Activated CD8-positive, alpha-beta memory T cell treated with anti-CD3 and anti-CD28 coated beads for 24 hours (primary cell): Measurements from ENCODE around the gene USHBP1.
A peak's percentile ranks its signal among the peaks of the same experiment; 100 is the strongest.

Experiments
- DNase-seq: peaks from one replicate; pipeline ENCODE4 v3.0.0-alpha.2; 2020

USHBP1 gene

DNA sequence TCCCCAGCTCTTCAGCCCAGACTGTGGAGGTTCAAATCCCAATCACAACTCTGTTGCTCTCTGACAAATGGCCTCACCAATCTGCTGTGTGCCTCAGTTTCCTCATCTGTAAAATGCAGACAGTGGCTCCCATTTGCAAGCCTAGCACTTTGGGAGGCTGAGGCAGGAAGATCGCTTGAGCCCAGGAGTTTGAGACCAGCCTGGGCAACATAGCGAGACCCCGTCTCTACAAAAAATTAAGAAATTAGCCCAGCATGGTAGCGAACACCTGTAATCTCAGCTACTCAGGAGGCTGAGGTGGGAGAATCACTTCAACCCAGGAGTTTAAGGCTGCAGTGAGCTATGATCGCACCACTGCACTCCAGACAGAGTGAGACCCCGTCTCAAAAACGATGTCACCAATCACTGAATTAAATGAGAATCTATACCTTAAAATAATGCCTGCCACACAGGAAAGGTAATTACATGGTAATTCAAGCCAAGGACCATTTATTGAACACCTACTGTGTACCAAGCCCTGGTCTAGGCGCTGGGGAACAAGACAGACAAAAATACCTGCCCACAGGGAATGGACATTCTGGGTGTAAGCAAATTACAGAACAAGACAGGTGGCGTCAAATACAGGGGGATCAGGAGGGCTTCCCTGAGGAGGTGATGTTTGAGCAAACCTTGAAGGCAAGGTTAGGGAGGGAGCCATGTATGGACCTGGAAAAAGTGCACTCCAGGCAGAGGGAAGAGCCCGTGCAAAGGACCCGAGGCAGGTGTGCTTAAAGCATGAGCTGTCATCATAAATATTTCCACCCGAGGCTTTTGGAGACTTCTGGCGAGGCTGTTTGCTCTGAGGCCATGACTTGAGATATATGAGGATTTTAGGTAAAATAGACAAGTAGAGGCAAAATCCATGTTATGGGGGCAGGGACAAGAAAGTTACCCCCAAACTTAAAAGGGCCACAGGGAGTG lies 26.5 kb downstream of the USHBP1 start:
- DNase-seq, result no peak

DNA sequence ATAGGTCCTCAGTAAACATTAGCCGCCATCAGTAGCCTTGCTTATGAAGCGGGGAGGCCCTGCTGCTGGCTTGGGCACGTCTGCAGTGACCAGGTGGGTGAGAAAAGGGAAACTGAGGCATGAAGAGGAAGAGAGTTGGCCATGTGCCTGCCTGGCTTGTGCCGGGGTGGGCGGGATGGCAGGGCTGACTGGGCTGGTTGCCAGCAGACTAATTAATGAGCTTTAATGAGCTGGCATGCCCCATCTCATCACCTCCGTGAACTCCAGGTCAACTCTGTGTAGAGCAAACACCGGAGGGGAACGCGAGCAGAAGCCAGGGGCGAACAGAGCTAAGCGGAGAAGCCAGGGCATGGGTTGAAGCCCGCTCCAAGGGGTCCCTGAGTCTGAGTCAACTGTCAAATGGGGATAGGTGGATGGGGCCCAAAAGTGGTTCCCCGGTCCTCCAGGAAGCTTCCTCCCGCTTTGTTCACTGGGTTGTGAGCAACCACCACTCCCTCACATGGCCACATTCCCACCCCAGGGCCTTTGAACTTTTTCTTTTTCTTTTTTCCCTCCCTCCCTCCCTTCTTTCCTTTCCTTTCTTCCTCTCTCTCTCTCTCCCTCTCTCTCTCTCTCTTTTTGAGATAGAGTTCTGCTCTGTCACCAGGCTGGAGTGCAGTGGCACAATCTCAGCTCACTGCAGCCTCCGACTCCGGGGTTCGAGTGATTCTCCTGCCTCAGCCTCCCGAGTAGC lies 27.6 kb downstream of the USHBP1 start:
- no peak for DNase-seq

DNA sequence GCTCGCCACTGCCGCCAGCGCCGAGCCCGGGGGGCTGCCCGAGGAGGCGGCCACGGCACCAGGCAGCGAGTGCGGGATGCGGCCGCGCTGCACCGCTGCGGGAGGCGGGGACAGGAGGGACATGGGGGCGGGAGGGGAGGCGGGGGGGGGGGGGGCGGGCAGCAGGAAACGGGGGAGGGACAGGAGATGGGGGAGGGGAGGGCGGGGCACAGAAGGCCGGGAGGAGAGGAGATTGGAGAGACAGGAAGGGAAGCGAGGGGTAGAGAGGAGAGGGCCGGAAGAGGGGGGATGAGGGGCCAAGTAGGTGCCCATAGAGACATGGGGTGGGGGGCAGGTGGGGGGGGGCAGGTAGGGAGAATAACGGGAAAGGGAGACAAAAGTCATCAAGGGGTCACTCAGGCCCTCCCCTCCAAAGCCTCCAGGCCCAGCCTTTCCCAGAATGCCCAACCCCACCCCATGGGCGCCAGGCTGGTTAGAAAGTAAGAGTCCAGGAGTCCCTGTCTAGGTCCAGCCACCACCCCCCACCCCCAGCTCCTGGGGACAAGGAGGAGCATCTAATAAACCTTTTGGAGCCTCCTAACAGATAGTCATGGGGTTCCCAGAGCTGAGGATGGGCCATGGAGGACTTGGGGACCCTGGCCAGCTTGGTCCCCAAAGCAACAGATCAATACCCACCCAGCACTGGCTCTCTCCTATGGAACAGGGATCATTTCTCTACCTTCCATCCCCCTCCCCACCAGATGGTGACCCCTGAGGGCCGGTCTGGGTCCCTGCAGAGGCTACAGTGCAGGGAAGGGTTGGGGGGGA lies 28.4 kb downstream of the USHBP1 start:
- DNase-seq, result no peak

DNA sequence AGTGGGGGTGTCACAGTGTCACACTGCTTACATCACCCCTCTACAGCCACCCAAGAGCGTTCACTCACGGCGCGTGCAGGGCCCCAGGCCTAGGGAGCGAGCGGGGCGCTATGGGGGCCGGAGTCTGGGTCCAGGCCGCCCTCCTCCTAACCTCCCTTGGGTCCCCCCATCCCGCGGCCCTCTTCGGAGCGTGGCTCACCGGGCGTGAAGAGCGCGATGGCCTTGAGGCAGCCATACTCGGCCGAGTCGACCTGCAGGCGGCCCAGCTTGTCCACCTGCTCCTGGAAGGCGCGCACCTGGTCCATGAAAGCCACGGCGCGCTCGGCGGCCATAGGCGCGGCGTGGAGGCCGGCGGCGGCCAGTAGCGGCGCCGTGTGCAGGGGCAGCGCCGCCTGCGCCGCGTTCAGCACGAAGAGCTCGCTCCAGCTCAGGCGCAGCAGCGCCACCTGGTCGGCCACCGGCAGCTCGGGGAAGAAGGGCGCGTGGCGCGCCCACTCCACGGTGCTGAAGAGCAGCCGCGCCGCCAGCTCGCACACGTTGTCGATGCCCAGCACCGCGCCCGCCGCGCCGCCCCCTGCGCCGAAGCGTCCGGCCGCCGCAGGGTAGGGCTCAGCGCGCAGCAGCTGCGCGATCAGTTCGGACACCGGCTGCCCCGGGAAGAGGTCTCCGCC lies 29.1 kb downstream of the USHBP1 start:
- peak; percentile 87 for DNase-seq

DNA sequence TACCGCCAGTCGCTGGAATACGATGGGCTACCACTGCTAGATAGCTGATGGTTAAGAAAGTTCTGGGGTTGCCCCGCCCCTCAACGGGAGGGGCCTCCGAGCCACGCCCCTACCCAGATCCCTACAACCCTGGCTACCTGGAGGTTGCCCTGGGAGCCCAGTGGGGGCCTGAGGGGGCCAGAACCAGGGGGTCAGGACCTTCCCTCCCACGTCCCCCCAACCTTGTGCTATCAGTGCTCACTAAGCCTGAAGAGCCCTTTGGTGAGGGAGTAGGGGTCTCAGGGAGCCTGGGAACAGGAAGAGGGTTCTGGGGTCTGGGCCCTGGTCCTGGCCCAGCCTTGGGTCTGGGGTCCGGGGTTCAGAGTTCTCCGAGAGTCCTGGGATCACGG lies 29.6 kb downstream of the USHBP1 start:
- DNase-seq, result no peak

DNA sequence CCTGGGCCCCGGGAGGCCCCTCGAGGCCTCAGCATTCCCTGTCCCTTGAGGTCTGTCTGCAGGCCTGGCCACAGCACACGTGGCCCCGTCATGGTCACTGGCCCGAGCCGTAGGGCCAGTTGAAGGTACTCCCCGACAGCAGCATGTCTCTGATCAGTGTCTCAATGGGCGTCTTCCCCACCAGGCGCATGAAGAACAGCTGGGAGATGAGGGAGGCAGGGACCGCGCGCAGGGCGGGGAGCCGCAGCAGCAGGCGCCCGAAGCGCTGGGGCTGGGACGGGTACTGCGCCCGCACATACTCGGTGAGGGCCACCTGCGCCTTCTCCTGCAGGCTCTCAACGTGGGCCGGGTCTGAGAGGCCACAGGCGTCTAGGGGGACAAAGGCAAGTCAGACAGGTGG lies 32.3 kb downstream of the USHBP1 start:
- no peak for DNase-seq

DNA sequence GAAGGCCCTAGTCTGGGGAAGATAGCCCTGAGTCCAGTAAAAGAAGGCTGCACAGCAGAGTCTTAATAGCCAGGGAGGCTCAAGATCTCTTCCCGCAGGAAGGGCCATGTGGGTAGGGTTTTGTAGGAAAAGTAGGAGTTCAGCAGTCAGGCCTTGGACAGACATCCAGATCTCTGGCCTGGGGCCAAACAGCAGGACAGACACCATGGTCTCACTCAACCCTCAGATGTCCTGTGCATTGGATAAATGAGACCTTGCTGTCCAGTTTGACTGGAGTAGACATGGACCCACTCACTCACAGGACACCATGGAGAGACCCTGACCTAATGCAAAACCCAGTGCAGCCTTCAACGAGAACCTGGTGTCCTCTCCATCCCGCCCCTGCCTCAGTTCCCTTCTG lies 34.7 kb downstream of the USHBP1 start:
- DNase-seq, result no peak

DNA sequence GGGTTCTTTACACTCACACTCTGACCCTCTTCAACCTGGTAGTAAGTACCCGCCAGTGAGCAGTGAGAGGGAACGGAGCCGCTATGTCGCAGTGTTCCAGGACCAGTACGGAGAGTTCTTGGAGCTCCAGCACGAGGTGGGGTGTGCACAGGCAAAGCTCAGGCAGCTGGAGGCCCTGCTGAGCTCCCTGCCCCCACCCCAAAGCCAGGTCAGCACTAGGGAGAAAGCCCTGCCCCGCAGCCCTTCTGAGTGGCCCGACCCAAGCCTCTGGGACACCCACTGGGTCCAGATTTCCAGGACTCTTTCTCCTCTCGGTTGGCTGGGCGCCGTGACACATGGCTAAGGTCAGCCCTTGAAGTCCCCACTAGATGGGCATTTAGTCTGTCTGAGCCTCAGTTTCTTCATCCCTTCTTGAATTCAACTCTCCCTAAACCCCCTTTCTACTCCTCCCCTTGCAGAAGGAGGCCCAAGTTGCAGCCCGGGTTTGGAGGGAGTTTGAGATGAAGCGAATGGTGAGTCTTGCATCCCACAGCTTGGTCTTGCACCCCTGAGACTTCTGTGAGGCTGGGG lies 36.7 kb downstream of the USHBP1 start:
- DNase-seq, result no peak

DNA sequence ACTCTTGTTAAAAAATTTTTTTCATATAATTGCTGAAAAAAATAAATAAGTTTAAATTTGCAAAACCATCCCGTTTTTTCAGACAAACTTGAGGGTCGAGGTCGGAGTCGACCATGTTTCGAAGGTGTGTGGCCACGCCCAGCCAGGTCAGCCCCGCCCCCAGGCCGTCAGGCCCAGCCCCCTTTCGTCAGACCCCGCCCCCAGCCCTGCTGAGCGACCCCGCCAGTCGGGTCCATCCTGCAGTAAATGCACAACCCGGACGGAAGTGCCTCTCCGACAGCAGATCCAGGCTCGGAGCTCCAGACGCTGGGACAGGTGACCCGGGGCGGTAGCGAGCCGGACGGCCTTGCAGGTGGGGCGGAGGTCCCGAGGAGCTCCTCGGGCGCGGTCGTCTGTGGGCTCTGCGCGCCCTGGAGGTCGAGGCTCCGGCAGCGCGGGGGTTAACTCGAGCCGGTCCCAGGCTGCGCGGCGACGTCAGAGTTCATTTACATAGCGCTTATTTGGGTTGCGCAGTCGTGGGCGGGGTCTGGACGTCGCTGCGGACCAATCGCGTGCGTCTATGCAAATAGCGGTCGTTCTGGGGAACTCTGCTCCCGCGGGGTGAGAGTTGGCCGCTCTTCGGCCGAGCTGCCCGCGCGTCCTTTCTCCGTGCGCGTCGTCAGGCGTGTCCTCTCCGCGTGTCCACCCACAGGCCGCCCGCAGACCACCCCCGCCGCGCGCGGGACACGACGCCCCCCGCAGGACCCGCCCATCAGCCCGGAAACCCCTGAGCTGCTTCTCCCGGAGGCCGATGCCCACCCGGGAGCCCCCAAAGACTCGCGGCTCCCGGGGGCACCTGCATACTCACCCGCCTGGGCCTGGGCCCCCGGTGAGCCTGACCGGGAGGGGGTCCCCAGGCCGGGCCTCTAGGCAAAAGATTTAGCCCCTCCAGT lies 38.3 kb downstream of the USHBP1 start, which contains the start of gene OCEL1:
TSS of gene OCEL1 (plus strand) at position 225 of the 932 bp plus-strand sequence. CDS start at position 247, 22 bp downstream.
- DNase-seq, result peak; percentile 98

DNA sequence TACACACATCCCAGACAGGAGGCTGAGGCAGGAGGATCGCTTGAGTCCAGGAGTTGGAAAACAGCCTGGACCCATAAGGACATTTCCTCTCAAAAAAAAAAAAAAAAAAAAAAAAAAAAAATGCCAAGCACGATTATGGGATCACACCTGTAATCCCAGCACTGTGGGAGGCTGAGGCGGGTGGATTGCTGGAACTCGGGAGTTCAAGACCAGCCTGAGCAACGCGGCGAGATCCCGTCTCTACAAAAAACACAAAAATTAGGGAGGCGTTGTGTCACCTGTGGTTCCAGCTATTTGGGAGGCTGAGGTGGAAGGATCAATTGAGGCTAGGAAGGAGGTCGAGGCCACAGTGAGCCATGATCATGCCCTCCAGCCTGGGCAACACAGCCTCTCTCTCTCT lies 39.5 kb downstream of the USHBP1 start:
- DNase-seq, result no peak

DNA sequence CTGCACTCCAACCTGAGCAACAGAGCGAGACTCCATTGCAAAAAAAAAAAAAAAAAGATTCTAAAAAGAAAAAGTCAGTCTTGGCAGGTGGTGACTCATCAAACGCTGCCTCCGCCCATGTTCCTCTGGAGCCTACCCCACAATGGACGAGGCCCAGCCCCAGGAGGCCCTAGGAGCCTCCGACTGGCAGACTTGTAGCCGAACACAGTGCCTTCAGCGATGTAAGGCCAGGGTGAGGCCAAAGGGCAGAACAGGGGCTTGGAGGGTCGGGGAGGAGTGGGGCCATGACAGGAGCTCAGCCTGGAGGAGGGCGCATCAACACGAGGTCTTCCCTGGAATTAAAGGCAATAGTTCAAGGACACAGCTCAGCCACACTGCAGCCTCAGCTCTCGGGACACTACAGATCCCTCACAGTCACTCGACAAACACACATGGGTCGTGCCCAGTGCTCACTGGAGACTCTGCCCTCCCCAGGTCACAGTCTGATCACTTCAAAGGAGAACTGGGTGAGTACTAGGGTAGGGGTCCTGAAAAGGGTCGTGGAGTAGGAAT lies 44.3 kb downstream of the USHBP1 start:
- no peak for DNase-seq

DNA sequence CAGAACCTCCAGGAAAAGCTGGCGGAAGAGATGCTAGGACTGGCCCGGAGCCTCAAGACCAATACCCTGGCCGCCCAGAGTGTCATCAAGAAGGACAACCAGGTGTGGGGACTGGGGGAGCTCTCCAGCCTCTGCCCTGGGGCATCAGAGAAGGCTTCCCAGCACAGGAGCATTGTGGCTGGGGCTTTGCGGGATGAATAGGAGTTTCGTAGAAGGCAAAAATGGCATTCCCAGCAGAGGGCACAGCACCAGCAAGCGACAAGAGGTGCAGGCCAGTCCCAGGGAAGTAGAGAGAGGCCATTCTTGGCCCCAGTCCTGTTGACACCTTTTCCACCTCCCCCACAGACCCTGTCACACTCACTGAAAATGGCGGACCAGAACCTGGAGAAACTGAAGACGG lies 45.3 kb downstream of the USHBP1 start:
- DNase-seq, result no peak

DNA sequence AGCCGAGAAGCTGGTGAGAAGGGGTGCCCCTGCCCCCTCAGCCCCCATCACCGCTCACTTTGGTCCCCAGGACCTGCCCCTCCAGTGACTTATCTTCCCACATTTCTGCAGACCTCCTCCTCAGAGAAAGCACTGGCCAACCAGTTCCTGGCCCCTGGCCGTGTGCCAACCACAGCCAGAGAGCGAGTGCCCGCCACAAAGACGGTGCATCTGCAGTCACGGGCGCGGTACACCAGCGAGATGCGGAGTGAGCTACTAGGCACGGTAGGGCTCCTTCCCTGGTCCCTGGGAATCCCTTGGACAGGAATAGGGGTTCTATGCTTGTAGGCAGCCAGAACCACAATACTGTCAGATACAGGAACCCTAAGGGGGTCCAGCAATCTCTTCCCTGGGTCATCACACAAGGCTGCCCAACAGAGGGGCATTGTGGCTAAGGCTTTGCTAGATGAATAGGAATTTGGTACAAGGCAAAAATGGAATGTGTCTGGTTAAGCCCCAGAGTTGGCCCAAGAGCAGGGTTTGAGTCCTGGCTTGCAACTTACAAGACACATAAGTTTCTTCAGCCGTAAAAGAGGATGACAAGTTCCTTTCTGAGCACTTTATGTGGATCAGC lies 48.4 kb downstream of the USHBP1 start:
- DNase-seq, result no peak

DNA sequence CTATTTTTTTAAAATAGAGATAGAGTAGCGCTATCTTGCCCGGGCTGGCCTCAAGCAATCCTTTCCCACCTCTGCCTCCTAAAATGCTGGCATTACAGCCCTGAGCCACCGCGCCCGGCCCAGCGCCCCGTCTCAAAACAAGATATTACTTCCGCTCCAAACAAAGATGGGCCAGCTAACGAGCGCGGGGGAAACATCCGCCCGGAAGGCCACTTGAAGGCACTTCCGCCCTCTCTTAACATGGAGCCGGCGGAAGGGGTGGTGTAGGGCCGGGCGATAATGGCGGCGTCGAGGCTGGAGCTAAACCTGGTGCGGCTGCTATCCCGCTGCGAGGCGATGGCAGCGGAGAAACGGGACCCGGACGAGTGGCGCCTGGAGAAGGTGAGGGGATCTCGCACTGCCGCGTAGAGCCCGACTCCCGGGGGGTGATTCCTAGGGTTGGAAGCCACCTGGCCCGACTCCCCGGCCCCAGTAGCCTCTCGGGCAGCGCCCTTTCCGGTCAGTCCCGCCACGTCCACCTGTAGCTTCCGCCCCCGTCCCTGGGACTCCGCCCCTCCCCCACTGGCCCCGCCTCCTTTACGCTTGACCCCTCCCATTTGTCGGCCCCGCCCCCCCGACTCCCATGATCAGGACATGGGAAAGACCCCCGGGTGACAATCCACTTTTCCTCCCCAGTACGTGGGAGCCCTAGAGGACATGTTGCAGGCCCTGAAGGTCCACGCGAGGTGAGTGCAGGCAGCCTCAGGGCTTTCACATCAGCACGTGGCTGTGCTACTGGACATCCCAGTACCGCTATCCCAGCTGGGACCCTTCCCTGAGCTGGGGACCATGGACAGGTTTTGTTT lies 49.2 kb downstream of the USHBP1 start, which contains the start of gene USE1:
TSS of gene USE1 (plus strand) at position 231 of the 845 bp plus-strand sequence. CDS start at position 280, 49 bp downstream.
- peak; percentile 90 for DNase-seq

DNA sequence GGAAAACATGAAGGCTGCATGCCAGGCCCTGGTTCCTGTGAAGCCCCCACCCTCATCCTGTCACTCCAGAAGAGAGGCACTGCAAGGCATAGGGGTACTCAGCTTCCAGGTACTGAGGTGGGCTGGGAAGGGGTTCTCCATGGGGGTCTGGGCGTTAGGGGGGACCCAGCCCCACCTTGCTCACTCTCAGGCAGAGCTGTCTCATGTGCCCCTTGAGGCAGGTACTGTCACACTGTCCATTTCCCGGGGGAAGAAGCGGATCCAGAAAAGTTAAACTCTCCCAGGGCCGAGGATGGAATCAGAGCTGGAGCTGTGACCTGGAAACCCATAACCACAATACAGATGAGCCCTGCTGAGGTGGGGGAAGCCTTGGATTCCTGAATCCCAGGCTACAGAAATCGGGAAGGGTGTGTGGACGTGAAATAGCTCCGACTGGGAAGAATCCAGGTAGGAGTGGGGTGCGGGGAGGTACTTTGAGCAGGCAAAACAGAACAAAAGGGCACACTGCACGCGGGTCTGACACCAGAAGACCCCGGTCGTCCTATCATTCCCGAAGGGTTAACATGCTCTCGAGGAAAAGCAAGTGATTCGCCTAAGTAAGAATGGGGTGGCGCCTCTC lies 49.9 kb downstream of the USHBP1 start:
- no peak for DNase-seq

DNA sequence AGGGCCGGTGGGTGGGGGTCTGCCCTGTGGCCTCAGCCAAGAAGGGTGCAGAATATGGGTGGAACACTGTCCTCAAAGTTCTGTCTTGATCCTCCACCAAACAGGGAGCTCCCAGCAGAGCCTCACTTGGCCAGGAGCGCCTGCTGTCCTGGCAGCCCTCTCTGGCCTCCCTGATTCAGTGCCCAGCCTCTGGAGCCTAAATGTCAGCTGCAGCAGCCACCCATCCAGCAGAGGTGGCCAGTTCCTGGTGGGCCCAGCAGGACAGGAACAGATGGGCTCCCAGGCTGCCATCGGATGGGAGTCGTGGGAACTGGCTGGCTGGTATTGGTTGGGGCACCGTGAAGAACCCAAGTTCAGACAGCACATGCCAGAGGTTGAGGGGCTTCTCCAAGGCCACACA lies 51.2 kb downstream of the USHBP1 start:
- no peak for DNase-seq

DNA sequence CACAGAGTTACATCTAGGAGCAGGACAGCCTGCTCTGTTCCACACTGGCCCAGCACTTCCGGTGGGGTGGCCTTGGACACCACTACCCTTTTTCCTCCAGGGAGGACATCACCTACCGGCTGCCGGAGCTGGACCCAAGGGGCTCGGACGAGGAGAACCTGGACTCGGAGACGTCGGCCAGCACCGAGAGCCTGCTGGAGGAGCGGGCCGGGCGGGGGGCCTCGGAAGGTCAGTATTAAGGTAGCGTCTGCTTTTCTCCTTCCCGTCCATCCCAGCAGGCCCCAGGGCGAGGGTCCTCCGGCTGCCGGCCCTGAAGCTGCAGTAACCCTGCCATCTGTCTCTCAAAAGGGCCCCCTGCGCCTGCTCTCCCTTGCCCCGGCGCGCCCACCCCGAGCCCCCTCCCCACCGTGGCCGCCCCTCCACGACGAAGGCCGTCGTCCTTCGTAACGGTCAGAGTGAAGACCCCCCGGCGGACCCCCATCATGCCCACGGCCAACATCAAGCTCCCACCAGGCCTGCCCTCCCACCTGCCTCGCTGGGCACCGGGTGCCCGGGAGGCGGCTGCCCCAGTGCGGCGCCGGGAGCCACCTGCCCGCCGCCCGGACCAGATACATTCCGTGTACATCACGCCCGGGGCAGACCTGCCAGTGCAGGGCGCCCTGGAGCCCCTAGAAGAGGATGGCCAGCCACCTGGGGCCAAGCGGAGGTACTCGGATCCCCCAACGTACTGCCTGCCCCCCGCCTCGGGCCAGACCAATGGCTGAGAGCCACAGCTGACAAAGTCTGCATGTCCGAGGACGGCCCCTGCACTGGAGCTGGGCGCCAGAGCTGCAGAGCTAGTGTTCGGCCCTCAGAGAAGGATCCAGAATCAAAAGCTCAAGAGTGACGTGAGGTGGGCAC lies 52.7 kb downstream of the USHBP1 start:
- no peak for DNase-seq

DNA sequence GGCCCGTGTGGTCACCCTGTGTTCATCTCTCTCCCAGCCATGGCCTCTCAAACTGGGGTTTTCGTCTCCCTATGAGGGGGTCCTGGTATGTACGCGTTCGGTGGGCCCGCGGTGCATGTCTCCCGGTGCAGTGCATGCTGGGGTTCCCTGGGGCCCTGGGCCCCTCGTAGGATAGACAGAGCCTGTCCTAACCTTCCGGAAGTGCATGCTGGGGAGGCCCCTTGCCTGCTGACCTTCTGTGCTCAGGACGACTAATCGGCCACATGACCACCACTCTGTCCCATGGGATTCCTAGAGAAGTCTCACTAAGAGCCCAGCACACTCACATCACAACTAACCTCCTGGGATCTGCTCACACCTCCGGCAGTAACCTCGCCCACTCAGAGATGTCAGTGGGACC lies 54.2 kb downstream of the USHBP1 start:
- DNase-seq, result no peak
